K562 (cell line): Measurements from ENCODE around the gene EFNA2. TPM values are rescaled to one million over a fixed set of nuclear protein-coding genes. Genes with fewer than 3 reads are reported as not detected.

Source experiments
- AFF1 ChIP-seq, 2 experiments: fragments of 450-650 bp; IDR thresholded peaks; 2 replicates each; pipeline ENCODE4 v1.6.1; 2018; ENCODE audit warnings: mild to moderate bottlenecking in 2 of 2, low read depth in 1 of 2; ENCODE audit not compliant: partially characterized antibody in 2 of 2
- ARHGAP35 ChIP-seq: fragments of 450-650 bp; IDR thresholded peaks from 2 replicates; pipeline ENCODE4 v1.6.1; 2018; ENCODE audit not compliant: partially characterized antibody
- MIER1 ChIP-seq: fragments of 450-650 bp; IDR thresholded peaks from 2 replicates; pipeline ENCODE4 v1.6.1; 2016; ENCODE audit warnings: antibody characterized with exemption, mild to moderate bottlenecking, low read depth
- NR2C2 ChIP-seq, 2 experiments: fragments of 200-800 bp in 1 of 2; sonication (Bioruptor generic) in 1 of 2; sonication (generic) in 1 of 2; formaldehyde crosslinking in 1 of 2; IDR thresholded peaks; 2 replicates each; pipeline versions ENCODE4 v1.6.1 to v1.8.0; 2016 to 2022; ENCODE audit warnings: mild to moderate bottlenecking in 1 of 2, missing compliant biosample characterization in 1 of 2, missing genetic modification characterization in 1 of 2, missing genetic modification reagents in 1 of 2
- RNF2 ChIP-seq: sonication (generic); IDR thresholded peaks from 2 replicates; pipeline ENCODE4 v1.6.1; 2016
- SMAD4 ChIP-seq: fragments of 250-450 bp; sonication (Bioruptor Pico); conservative IDR thresholded peaks from 2 replicates; pipeline ENCODE4 v1.8.0; 2021; ENCODE audit warnings: inconsistent platforms, mild to moderate bottlenecking, moderate library complexity
- SP1 ChIP-seq: sonication (generic); formaldehyde crosslinking; IDR thresholded peaks from 2 replicates; pipeline ENCODE4 v1.8.1; 2022; ENCODE audit warnings: mild to moderate bottlenecking, missing genetic modification reagents
- TAF15 ChIP-seq: fragments of 200-400 bp; formaldehyde crosslinking; IDR thresholded peaks from 2 replicates; pipeline ENCODE4 v1.6.1; 2017; ENCODE audit warnings: mild to moderate bottlenecking, low read depth, low read length, moderate library complexity
- TAL1 ChIP-seq: fragments of 450-650 bp; IDR thresholded peaks from 2 replicates; pipeline ENCODE4 v1.6.1; 2016; ENCODE audit warnings: mild to moderate bottlenecking
- ZNF583 ChIP-seq: fragments of 250-450 bp; sonication (Bioruptor Pico); IDR thresholded peaks from 2 replicates; pipeline ENCODE4 v1.4.0; 2020
- polyA plus RNA-seq, 8 experiments: library from polyadenylated mRNA; depleted of rRNA in 4 of 8; stranded (reverse) in 5 of 8; unstranded in 3 of 8; fragments of >200 nt; fragmentation: Nextera tagmentation in 2 of 8; fragmentation: Illumina TruSeq in 1 of 8; extraction: Ambion mirVana in 2 of 8; extraction: Trizol in 1 of 8; gene quantifications; 2 replicates each; pipeline versions ENCODE4 v1.2.1 to v1.2.3, GENCODE V29; 2011 to 2014; ENCODE audit warnings: inconsistent platforms in 1 of 8, missing spikeins in 1 of 8
- total RNA-seq, 7 experiments: library from RNA; depleted of rRNA in 6 of 7; stranded (reverse); fragments of >200 nt in 6 of 7; fragmentation: Illumina TruSeq in 2 of 7; extraction: Trizol in 2 of 7; gene quantifications; 2 replicates each; pipeline versions ENCODE4 v1.2.1 to v1.2.3, GENCODE V29; 2011 to 2021; ENCODE audit warnings: low replicate concordance in 1 of 7
- TF ChIP-seq, protein P1 (sequence below): sonication (generic); formaldehyde crosslinking; IDR thresholded peaks from 2 replicates; pipeline ENCODE4 v1.8.1; 2023; ENCODE audit warnings: mild to moderate bottlenecking, missing genetic modification reagents
- TF ChIP-seq, protein P2 (sequence below): fragments of 200-800 bp; sonication (Bioruptor generic); IDR thresholded peaks from 2 replicates; pipeline ENCODE4 v1.6.1; 2017; ENCODE audit warnings: missing genetic modification characterization, missing compliant biosample characterization
- TF ChIP-seq, protein P3 (sequence below): fragments of 450-650 bp; formaldehyde crosslinking; IDR thresholded peaks from 2 replicates; pipeline ENCODE4 v1.4.0; 2020; ENCODE audit warnings: mild to moderate bottlenecking, moderate library complexity
- TF ChIP-seq, protein P4 (sequence below): fragments of 250-450 bp; sonication (Bioruptor Pico); IDR thresholded peaks from 2 replicates; pipeline ENCODE4 v1.6.1; 2021; ENCODE audit warnings: mild to moderate bottlenecking

EFNA2 gene
- total and polyA plus RNA-seq, 9 of the 15 experiments (the other 6 are each of a cell fraction or from before 2014, with no cell fraction given): 0.11 to 0.44 (median 0.15) TPM; not detected in 6

GRCh38 chr19:1251330-1252220, 34.1 kb upstream of the EFNA2 start (continued):
- TF ChIP-seq, protein P1, sequence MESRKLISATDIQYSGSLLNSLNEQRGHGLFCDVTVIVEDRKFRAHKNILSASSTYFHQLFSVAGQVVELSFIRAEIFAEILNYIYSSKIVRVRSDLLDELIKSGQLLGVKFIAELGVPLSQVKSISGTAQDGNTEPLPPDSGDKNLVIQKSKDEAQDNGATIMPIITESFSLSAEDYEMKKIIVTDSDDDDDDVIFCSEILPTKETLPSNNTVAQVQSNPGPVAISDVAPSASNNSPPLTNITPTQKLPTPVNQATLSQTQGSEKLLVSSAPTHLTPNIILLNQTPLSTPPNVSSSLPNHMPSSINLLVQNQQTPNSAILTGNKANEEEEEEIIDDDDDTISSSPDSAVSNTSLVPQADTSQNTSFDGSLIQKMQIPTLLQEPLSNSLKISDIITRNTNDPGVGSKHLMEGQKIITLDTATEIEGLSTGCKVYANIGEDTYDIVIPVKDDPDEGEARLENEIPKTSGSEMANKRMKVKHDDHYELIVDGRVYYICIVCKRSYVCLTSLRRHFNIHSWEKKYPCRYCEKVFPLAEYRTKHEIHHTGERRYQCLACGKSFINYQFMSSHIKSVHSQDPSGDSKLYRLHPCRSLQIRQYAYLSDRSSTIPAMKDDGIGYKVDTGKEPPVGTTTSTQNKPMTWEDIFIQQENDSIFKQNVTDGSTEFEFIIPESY (CRISPR knock-in tag): no peak
- TF ChIP-seq, protein P2, sequence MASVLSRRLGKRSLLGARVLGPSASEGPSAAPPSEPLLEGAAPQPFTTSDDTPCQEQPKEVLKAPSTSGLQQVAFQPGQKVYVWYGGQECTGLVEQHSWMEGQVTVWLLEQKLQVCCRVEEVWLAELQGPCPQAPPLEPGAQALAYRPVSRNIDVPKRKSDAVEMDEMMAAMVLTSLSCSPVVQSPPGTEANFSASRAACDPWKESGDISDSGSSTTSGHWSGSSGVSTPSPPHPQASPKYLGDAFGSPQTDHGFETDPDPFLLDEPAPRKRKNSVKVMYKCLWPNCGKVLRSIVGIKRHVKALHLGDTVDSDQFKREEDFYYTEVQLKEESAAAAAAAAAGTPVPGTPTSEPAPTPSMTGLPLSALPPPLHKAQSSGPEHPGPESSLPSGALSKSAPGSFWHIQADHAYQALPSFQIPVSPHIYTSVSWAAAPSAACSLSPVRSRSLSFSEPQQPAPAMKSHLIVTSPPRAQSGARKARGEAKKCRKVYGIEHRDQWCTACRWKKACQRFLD (CRISPR knock-in tag): peak; percentile 54; the same call in 1 of the 2 replicates
- TF ChIP-seq MIER1 (no peak), SP1 (CRISPR knock-in tag) (peak; percentile 49), SMAD4 (CRISPR knock-in tag) (peak; percentile 78), TAF15 (no peak), RNF2 (peak; percentile 46; the same call in 1 of the 2 replicates), NR2C2 (CRISPR knock-in tag; IDR thresholded peaks at IDR 0.05) (no peak), NR2C2 (tag; IDR thresholded peaks at IDR 0.05) (no peak; the same call in 1 of the 2 replicates), TAL1 (no peak), AFF1 (IDR thresholded peaks at IDR 0.05; ENCODE audit: low read depth in 1 of 2, partially characterized antibody in 2 of 2) (peak in 1 of 2 experiments; percentile 29), ZNF583 (CRISPR knock-in tag) (no peak), ARHGAP35 (no peak)
- TF ChIP-seq, protein P3, sequence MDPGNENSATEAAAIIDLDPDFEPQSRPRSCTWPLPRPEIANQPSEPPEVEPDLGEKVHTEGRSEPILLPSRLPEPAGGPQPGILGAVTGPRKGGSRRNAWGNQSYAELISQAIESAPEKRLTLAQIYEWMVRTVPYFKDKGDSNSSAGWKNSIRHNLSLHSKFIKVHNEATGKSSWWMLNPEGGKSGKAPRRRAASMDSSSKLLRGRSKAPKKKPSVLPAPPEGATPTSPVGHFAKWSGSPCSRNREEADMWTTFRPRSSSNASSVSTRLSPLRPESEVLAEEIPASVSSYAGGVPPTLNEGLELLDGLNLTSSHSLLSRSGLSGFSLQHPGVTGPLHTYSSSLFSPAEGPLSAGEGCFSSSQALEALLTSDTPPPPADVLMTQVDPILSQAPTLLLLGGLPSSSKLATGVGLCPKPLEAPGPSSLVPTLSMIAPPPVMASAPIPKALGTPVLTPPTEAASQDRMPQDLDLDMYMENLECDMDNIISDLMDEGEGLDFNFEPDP (CRISPR knock-in tag): no peak
- TF ChIP-seq, protein P4, sequence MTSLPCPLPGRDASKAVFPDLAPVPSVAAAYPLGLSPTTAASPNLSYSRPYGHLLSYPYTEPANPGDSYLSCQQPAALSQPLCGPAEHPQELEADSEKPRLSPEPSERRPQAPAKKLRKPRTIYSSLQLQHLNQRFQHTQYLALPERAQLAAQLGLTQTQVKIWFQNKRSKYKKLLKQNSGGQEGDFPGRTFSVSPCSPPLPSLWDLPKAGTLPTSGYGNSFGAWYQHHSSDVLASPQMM (CRISPR knock-in tag): no peak
